ENCODE results near the gene SVIL. TPM values are rescaled to one million over a fixed set of nuclear protein-coding genes. Genes with fewer than 3 reads are reported as not detected.

SVIL gene
- total RNA-seq, 1 donor: 309 TPM

DNA sequence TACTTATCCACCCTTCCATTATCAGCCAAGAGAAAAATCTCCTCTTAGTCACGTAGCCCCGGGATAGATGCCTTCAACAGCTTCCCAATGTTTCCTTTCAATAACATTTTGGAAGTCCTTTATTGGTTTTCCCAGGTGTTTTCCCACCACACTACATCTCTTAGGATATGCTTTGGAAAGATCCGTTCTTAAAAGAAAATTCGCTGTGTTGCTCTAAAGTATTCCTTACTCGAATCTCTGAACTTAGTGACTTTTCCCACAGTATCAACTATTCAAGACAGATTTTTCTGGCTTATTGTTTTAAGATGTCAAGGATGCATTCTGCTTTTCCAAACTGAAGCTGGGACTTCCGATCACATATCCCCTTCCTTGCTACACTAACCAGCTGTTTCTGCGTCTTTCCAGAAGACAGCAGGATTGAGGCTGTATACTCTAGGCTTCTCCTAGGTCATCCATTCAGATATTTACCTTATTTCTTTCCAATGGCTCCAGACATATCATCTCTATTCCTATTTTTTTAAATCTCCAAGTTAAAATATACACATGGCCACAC is 36.5 kb upstream of the SVIL start:
- TF ChIP-seq, protein P1, sequence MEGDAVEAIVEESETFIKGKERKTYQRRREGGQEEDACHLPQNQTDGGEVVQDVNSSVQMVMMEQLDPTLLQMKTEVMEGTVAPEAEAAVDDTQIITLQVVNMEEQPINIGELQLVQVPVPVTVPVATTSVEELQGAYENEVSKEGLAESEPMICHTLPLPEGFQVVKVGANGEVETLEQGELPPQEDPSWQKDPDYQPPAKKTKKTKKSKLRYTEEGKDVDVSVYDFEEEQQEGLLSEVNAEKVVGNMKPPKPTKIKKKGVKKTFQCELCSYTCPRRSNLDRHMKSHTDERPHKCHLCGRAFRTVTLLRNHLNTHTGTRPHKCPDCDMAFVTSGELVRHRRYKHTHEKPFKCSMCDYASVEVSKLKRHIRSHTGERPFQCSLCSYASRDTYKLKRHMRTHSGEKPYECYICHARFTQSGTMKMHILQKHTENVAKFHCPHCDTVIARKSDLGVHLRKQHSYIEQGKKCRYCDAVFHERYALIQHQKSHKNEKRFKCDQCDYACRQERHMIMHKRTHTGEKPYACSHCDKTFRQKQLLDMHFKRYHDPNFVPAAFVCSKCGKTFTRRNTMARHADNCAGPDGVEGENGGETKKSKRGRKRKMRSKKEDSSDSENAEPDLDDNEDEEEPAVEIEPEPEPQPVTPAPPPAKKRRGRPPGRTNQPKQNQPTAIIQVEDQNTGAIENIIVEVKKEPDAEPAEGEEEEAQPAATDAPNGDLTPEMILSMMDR (IDR thresholded peaks at IDR 0.05; ENCODE audit: insufficient read depth, low read length): no peak
- no peak overlapping the region for H3K4me3 ChIP-seq (ENCODE audit: low read depth, low read length)
- DNase-seq (ENCODE audit: low read depth): no peak

DNA sequence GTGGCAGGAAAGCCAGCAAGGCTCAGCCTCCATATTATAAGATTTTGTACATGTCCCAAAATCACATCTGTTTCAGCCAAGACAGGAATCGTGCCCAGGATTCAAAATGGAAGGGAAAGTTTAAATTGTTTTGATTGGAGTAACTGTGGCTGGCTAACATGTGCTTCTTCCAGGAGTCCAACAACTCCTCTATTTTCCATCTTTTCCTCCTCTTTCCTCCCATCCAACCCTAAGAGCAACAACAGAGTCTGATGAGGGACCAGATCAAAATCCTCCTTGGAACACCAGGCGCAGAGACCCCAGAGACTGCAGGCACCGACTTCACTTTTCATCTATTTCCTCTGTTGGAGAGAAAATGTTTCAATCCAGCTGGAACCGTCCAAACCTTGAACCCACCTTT is 36.0 kb upstream of the SVIL start:
- TF ChIP-seq, protein P1 (IDR thresholded peaks at IDR 0.05; ENCODE audit: insufficient read depth, low read length): no peak
- H3K4me3 ChIP-seq (ENCODE audit: low read depth, low read length): no peak overlapping the region
- DNase-seq (ENCODE audit: low read depth): no peak

DNA sequence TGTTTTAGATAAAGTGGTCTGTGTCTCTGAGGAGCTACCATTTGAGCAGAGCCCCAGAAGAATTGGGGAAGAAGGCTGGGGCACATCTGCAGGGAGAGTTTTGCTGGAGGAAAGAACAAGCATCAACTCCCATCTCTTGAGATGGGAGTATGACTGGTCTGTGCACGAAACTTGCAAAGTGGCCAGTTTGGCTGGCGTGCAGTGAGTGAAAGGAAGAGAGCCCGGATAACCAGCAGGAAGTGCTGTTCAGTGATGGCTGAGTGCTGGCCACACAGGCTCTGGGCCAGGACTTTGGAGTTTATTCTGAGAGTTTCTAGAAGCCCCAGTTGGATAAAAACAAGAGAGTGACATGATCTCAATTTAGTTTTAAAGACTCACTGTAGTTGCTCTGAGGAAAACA is 34.4 kb upstream of the SVIL start:
- DNase-seq (ENCODE audit: low read depth): peak; percentile 86
- TF ChIP-seq, protein P1 (IDR thresholded peaks at IDR 0.05; ENCODE audit: insufficient read depth, low read length): peak; percentile 37
- H3K4me3 ChIP-seq (ENCODE audit: low read depth, low read length): no peak overlapping the region

DNA sequence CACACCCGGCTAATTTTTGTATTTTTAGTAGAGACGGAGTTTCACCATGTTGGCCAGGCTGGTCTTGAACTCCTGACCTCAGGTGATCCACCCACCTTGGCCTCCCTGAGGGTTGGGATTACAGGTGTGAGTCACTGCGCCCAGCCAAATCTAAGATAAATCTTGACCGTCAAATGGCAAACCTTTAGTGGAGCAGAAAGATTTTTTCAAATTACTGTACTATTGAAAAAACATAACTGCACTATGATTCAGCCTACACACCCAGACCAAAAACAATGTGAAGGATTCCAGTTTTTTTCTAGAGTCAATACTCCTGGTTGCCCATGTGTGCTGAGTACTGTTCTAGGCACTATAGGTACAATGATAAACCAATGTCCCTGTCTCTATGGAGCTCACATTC is 33.9 kb upstream of the SVIL start:
- DNase-seq (ENCODE audit: low read depth): peak; percentile 73
- TF ChIP-seq, protein P1 (IDR thresholded peaks at IDR 0.05; ENCODE audit: insufficient read depth, low read length): no peak
- no peak overlapping the region for H3K4me3 ChIP-seq (ENCODE audit: low read depth, low read length)

DNA sequence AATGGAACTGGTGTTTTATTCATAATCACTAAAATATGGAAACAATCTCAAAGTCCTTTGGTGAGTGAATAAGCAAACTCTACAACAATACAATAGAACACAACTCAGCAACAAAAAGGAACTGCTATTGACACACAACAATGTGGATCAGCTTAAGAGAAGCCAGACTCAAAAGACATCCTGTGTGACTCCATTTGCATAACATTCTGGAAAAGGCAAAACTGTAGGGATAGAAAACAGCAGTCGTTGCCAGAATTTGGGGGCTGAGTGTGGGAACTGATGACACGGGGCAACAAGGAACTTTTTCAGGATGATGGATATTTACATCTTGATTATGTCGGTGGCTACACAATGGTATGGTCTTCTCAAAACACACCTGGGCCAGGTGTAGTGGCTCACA is 32.4 kb upstream of the SVIL start:
- DNase-seq (ENCODE audit: low read depth): no peak
- TF ChIP-seq, protein P1 (IDR thresholded peaks at IDR 0.05; ENCODE audit: insufficient read depth, low read length): no peak
- H3K4me3 ChIP-seq (ENCODE audit: low read depth, low read length): no peak overlapping the region

DNA sequence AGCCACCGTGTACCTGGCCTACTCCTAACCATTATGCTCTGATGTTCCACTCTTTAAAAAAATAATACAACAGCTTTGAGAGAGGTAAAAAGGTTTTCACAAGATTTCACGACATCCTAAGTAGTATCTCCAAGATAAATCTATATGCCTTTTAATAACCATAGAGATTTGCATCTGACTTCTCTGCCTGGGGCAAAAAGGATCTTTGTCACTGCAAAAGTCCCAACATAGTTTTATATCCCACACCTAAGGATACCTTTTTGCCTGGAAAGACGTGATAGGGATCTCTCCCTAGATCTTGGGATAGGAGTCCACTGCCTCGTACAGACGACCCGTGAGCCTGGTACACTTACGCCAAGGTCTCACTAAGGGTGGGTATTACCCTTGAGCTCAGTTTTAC is 31.4 kb upstream of the SVIL start:
- TF ChIP-seq, protein P1 (IDR thresholded peaks at IDR 0.05; ENCODE audit: insufficient read depth, low read length): no peak
- DNase-seq (ENCODE audit: low read depth): no peak
- H3K4me3 ChIP-seq (ENCODE audit: low read depth, low read length): no peak overlapping the region

DNA sequence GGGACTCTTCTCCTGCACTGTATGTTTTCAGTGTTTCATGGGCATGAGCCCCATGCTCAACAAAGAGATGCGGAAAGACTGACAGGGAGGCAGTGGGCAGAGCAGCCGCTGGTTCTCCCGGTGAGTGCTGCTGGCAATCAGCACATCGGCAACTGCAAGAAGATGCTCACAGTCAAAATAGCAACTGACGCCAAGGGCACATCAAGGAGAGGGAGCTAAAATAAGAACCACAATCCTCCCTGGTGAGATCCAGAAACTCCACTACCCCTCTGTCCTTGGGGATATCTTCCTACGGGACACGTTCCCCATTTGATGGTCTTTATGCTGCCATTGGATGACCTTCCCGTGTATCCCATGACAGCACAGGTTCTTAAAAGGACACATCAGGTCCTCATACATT is 28.9 kb upstream of the SVIL start:
- DNase-seq (ENCODE audit: low read depth): no peak
- TF ChIP-seq, protein P1 (IDR thresholded peaks at IDR 0.05; ENCODE audit: insufficient read depth, low read length): no peak
- no peak overlapping the region for H3K4me3 ChIP-seq (ENCODE audit: low read depth, low read length)
